Esophagus muscularis mucosa (tissue), 4 donors: ENCODE measurements around the gene SF3A2. TPM values are rescaled to one million over a fixed set of nuclear protein-coding genes. Genes with fewer than 3 reads are reported as not detected.

Experiments used
- DNase-seq: peaks from one replicate; pipeline ENCODE4 v3.0.0-alpha.2; 2017; ENCODE audit errors: extremely low spot score
- H3K27ac ChIP-seq, 4 donors: fragments of 200-600 bp; sonication (generic); replicated peaks in 1 of 4; 1 replicate in 3 of 4; 2 replicates in 1 of 4; pipeline ENCODE4 v1.5.1; 2016 to 2019; ENCODE audit warnings: mild to moderate bottlenecking in 1 of 4
- H3K27me3 ChIP-seq, 4 donors: fragments of 200-600 bp; sonication (generic); one replicate each; pipeline versions ENCODE4 v1.5.1 to v1.6.0; 2016 to 2019
- H3K36me3 ChIP-seq, 4 donors: fragments of 200-600 bp; sonication (generic); one replicate each; pipeline ENCODE4 v1.5.1; 2016 to 2019
- H3K4me1 ChIP-seq, 4 donors: fragments of 200-600 bp; sonication (generic); one replicate each; pipeline ENCODE4 v1.5.1; 2016 to 2019
- H3K4me3 ChIP-seq, 4 donors: fragments of 200-600 bp; sonication (generic); 1 replicate in 2 of 4; 2 replicates in 2 of 4; pipeline ENCODE4 v1.5.1; 2016 to 2019; ENCODE audit warnings: mild to moderate bottlenecking in 4 of 4, moderate library complexity in 1 of 4
- H3K9me3 ChIP-seq, 4 donors: fragments of 200-600 bp; sonication (generic); 1 replicate in 3 of 4; 2 replicates in 1 of 4; pipeline ENCODE4 v1.5.1; 2016 to 2019
- EP300 ChIP-seq: sonication (generic); formaldehyde crosslinking; IDR thresholded peaks from one replicate; pipeline ENCODE4 v1.6.1; 2017; ENCODE audit warnings: antibody characterized with exemption
- POLR2A ChIP-seq: fragments of 450-650 bp; IDR thresholded peaks from one replicate; pipeline ENCODE4 v1.6.1; 2017; ENCODE audit warnings: antibody characterized with exemption, moderate library complexity, mild to moderate bottlenecking, low read depth
- POLR2AphosphoS5 ChIP-seq, 2 donors: sonication (generic); formaldehyde crosslinking; IDR thresholded peaks; one replicate each; pipeline ENCODE4 v1.6.1; 2017; ENCODE audit warnings: antibody characterized with exemption in 2 of 2
- WGBS: methylation state at CpG from one replicate; pipeline ENCODE4 v1.1.5; 2018; 5-methylcytosine and 5-hydroxymethylcytosine counted together
- intact Hi-C: fragments of 100-400 bp; cut with DNase I; formaldehyde crosslinking; loops from one replicate; pipeline ENCODE4 v1.15.1; 2023
- total RNA-seq, 4 donors: library from RNA; depleted of rRNA; stranded (reverse); fragments of >200 nt; gene quantifications; one replicate each; pipeline versions ENCODE4 v1.1.0 to v1.2.1, GENCODE V29; 2016
- TF ChIP-seq, protein P1 (sequence below), 3 experiments: fragments of 200-600 bp in 2 of 3; fragments of 450-650 bp in 1 of 3; sonication (generic) in 2 of 3; IDR thresholded peaks; one replicate each; pipeline ENCODE4 v1.5.1; 2017 to 2019; ENCODE audit warnings: antibody characterized with exemption in 3 of 3, mild to moderate bottlenecking in 2 of 3, moderate library complexity in 1 of 3

Gene SF3A2
- total RNA-seq, 4 donors from 2014 or later, result 29.5 to 56.9 (median 35.3) TPM

DNA sequence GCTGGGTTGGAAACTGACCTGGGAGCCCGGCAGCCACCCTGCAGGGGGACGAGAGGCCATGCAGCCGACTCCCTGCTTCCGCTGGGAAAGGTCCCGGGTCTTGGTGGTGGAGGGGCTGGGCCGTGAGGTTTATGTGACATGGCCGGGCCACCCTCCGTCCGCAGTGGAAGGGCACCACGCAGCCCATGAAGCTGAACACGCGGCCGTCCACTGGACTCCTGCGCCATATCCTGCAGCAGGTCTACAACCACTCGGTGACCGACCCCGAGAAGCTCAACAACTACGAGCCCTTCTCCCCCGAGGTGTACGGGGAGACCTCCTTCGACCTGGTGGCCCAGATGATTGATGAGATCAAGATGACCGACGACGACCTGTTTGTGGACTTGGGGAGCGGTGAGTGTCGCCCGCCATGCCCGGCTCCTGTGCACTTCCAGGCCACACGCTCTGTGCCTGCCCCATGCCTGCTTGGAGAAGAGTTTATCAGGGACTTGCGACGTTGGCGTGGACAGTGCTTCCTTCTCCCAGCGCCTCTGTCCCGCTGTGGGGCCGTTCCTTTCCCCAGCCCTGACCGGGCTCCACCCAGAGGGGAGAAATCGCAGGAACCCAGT, 45.7 kb upstream of the SF3A2 start:
- no peak for TF ChIP-seq POLR2A
- TF ChIP-seq, protein P1, sequence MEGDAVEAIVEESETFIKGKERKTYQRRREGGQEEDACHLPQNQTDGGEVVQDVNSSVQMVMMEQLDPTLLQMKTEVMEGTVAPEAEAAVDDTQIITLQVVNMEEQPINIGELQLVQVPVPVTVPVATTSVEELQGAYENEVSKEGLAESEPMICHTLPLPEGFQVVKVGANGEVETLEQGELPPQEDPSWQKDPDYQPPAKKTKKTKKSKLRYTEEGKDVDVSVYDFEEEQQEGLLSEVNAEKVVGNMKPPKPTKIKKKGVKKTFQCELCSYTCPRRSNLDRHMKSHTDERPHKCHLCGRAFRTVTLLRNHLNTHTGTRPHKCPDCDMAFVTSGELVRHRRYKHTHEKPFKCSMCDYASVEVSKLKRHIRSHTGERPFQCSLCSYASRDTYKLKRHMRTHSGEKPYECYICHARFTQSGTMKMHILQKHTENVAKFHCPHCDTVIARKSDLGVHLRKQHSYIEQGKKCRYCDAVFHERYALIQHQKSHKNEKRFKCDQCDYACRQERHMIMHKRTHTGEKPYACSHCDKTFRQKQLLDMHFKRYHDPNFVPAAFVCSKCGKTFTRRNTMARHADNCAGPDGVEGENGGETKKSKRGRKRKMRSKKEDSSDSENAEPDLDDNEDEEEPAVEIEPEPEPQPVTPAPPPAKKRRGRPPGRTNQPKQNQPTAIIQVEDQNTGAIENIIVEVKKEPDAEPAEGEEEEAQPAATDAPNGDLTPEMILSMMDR (IDR thresholded peaks at IDR 0.05), result no peak
- no peak for TF ChIP-seq POLR2AphosphoS5 (IDR thresholded peaks at IDR 0.05)
- no peak for TF ChIP-seq EP300
- intact Hi-C loops, result no loop called here

DNA sequence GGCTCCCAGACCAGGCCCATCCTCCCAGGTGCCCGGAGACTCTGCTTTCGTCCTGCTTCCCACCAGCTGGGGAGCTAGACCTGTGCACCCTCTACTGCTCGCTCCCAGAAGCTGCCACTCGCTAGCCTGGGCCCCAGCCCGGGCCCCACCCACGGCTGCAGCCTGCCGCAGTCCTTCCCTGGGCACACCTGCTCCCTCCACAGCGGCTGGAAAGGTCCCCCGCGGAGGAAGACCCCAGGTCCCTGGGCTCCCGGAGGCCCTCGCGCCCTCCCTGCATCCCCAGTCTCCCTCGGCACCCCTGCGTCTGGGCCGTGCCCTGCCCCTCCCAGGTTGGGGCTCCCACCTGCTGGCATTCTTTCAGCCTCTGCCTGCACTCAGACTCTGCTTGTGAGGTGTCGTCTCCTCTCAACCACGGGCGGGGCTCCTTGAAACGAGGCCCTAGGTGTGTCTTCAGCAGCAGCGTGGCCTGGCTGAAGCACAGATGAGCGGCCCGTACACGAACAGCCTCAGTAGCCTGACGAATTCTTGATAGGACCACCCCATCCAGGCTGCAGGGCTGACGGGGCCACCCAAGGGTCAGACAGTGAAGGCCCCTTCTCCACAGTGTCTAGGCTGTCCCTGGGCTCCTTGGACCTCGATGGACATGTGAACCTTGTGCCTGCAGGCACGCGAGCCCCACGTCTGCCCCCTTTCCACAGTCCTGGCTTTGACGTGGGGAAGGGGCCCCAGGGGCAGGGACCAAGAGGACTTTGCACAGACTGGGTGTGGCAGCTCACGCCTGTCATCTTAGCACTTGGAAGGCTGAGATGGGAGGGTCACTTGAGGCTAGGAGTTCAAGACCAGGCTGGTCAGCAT, 44.9 kb upstream of the SF3A2 start:
- 90% methylated on average over 24 of the region's 32 CpGs for WGBS
- H3K36me3 ChIP-seq, result peaks cover 23 to 81% (median 76%) of the 10 kb centered on the region in 4 donors
- intact Hi-C loops, result no loop called here

More for the DNA sequence above, 45.7 kb upstream of the SF3A2 start:
- 91% methylated on average over 12 of the region's 37 CpGs for WGBS
- Histone ChIP-seq H3K4me3 (no peak overlapping the region), H3K4me1 (peaks cover 37 to 48% (median 40%) of the 10 kb centered on the region in 4 donors), H3K27me3 (no peaks in the 10 kb centered on the region), H3K9me3 (no peaks in the 10 kb centered on the region), H3K36me3 (peaks cover 23 to 74% (median 70%) of the 10 kb centered on the region in 4 donors), H3K27ac (no peak overlapping the region)
- DNase-seq, result no peak

DNA sequence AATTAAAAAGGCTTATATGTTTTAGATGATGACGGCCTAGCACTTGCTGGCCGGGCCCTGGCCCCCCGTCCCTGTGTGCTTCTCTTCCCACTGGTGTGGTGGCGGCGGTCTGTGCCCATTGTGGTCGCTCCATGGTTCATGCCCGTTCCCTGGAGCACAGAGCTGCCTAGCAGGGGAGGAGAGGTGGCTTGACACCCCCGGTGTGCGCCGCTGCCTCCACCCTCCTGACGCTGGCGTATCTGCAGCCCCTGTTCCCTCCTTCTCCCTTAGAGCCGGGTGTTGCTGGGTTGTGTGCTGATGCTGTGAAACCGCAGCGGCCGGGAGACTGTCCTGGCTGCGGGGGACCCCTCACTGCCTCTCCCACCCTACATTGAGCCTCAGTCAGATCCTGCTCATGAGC, 43.8 kb upstream of the SF3A2 start:
- no peak for TF ChIP-seq POLR2AphosphoS5 (IDR thresholded peaks at IDR 0.05)
- TF ChIP-seq POLR2A, result no peak
- TF ChIP-seq EP300, result no peak
- TF ChIP-seq, protein P1 (IDR thresholded peaks at IDR 0.05), result no peak
- H3K27me3 ChIP-seq, result no peaks in the 10 kb centered on the region
- WGBS, result 96% methylated on average over 17 of the region's 17 CpGs
- no peak overlapping the region for H3K4me3 ChIP-seq
- DNase-seq, result no peak
- peaks cover 19 to 28% (median 23%) of the 10 kb centered on the region in 4 donors for H3K4me1 ChIP-seq
- intact Hi-C loops, result no loop called here
- no peaks in the 10 kb centered on the region for H3K9me3 ChIP-seq
- H3K27ac ChIP-seq, result no peak overlapping the region
- peaks cover 23 to 93% (median 81%) of the 10 kb centered on the region in 4 donors for H3K36me3 ChIP-seq

More for the DNA sequence above, 44.9 kb upstream of the SF3A2 start:
- H3K4me3 ChIP-seq, result no peak overlapping the region
- H3K4me1 ChIP-seq, result peaks cover 30 to 40% (median 33%) of the 10 kb centered on the region in 4 donors
- TF ChIP-seq, protein P1 (IDR thresholded peaks at IDR 0.05), result no peak
- TF ChIP-seq POLR2A (no peak), EP300 (no peak), POLR2AphosphoS5 (IDR thresholded peaks at IDR 0.05) (no peak)
- H3K9me3 ChIP-seq, result no peaks in the 10 kb centered on the region
- H3K27ac ChIP-seq, result no peak overlapping the region
- no peaks in the 10 kb centered on the region for H3K27me3 ChIP-seq
- DNase-seq, result no peak

DNA sequence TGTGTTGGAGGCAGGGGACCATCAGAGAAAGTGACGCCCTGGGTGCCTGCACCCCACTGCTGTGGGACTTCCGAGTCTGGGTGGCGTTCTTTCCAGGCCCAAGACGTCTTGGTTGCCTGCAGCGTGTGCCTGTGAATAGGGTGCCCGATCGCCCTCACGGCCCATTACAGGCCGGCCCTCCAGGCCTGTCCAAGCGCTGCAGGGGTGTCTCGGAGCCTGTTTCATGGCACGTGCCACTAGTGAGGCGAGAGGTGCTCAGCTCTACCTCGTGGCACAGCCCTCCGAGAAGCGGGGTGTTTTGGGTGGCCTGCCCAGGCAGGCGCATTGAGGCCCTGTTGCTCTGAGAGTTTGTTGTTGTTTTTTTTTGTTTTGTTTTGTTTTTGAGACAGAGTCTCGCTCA, 42.8 kb upstream of the SF3A2 start:
- Histone ChIP-seq H3K27me3 (no peaks in the 10 kb centered on the region), H3K36me3 (peaks cover 23 to 95% (median 85%) of the 10 kb centered on the region in 4 donors), H3K9me3 (no peaks in the 10 kb centered on the region), H3K4me3 (no peak overlapping the region), H3K27ac (no peak overlapping the region), H3K4me1 (peaks cover 11 to 22% (median 13%) of the 10 kb centered on the region in 4 donors)
- intact Hi-C loops, result no loop called here
- DNase-seq, result no peak
- 94% methylated on average over 15 of the region's 18 CpGs for WGBS
- no peak for TF ChIP-seq POLR2AphosphoS5 (IDR thresholded peaks at IDR 0.05)
- TF ChIP-seq, protein P1 (IDR thresholded peaks at IDR 0.05), result no peak
- no peak for TF ChIP-seq POLR2A
- no peak for TF ChIP-seq EP300
